ENCODE data around the gene CORO2A.

The CORO2A gene

GRCh38 chr9:98192503-98193335, at the start of gene CORO2A:
Gene CORO2A (minus strand): TSS chr9:98192637. CDS start chr9:98157660, 34,977 bp downstream.
- peak; percentile 70 for DNase-seq

GRCh38 chr9:98241357-98242300, 49.2 kb upstream of the CORO2A start:
- no peak for DNase-seq

- no peak for DNase-seq
These were observed 48.0 kb upstream of the CORO2A start for GRCh38 chr9:98240475-98240874.

- no peak for DNase-seq
These were observed 44.6 kb upstream of the CORO2A start for GRCh38 chr9:98236901-98237487.

GRCh38 chr9:98235126-98235525, 42.7 kb upstream of the CORO2A start:
- no peak for DNase-seq

GRCh38 chr9:98234245-98234825, 41.9 kb upstream of the CORO2A start:
- no peak for DNase-seq

- no peak for DNase-seq
These were observed 40.5 kb upstream of the CORO2A start for GRCh38 chr9:98232926-98233325.

GRCh38 chr9:98231770-98232478, 39.5 kb upstream of the CORO2A start:
- no peak for DNase-seq

- DNase-seq, result no peak
These were observed 38.4 kb upstream of the CORO2A start for GRCh38 chr9:98230789-98231188.

GRCh38 chr9:98230304-98230703, 37.9 kb upstream of the CORO2A start:
- DNase-seq, result no peak

- DNase-seq, result no peak
These were observed 37.2 kb upstream of the CORO2A start for GRCh38 chr9:98229620-98230019.

GRCh38 chr9:98229090-98229395, 36.6 kb upstream of the CORO2A start:
- DNase-seq, result no peak

GRCh38 chr9:98228392-98229089, 36.1 kb upstream of the CORO2A start:
- DNase-seq, result no peak

- DNase-seq, result no peak
These were observed 35.4 kb upstream of the CORO2A start for GRCh38 chr9:98227883-98228282.

- DNase-seq, result no peak
These were observed 34.5 kb upstream of the CORO2A start for GRCh38 chr9:98226957-98227356.

- no peak for DNase-seq
These were observed 34.1 kb upstream of the CORO2A start for GRCh38 chr9:98226516-98226915.

- no peak for DNase-seq
These were observed 32.6 kb upstream of the CORO2A start for GRCh38 chr9:98225015-98225442.

- DNase-seq, result no peak
These were observed 30.7 kb upstream of the CORO2A start for GRCh38 chr9:98222885-98223691.

GRCh38 chr9:98220911-98221310, 28.5 kb upstream of the CORO2A start:
- DNase-seq, result no peak

- no peak for DNase-seq
These were observed 27.4 kb upstream of the CORO2A start for GRCh38 chr9:98219794-98220370.

GRCh38 chr9:98219364-98219716, 26.9 kb upstream of the CORO2A start:
- DNase-seq, result no peak

Measured in stimulated activated CD4-positive, alpha-beta T cell treated with anti-CD3 and anti-CD28 coated beads, Interleukin-4, amount 100 ng/mL, for 24 hours (primary cell).